BJ (cell line): ENCODE results near the gene ARSG. TPM values are rescaled to one million over a fixed set of nuclear protein-coding genes. Genes with fewer than 3 reads are reported as not detected.
"Not testable (repeated sequence)": the region's sequence is repeated elsewhere in the genome, so short reads cannot be mapped to it uniquely, and the experiment has no call there.

Experiments
- CTCF ChIA-PET: fragments of 350-600 bp; formaldehyde crosslinking; extraction: SDS; loops from one replicate; lab custom pipeline; 2021; ENCODE audit warnings: antibody characterized with exemption, inconsistent platforms; lab: Yijun Ruan, JAX
- POLR2A ChIA-PET: fragments of 300-600 bp; sonication (Branson Sonifier 250); formaldehyde crosslinking; extraction: SDS; loops from one replicate; lab custom pipeline; 2021; ENCODE audit warnings: antibody characterized with exemption; lab: Charles Lee
- DNase-seq: peaks from one replicate; pipeline ENCODE4 v3.0.0-alpha.2; 2011; ENCODE audit warnings: low read depth
- H3K27me3 ChIP-seq: 2 replicates; pipeline ENCODE4 v1.6.0; 2011; ENCODE audit warnings: low read length; ENCODE audit not compliant: control insufficient read depth, insufficient read depth
- H3K36me3 ChIP-seq: 2 replicates; pipeline ENCODE4 v1.5.1; 2011; ENCODE audit warnings: low read length; ENCODE audit not compliant: control insufficient read depth, insufficient read depth
- H3K4me3 ChIP-seq: 2 replicates; pipeline ENCODE4 v1.5.1; 2011; ENCODE audit warnings: low read depth, mild to moderate bottlenecking, control low read depth, low read length
- polyA plus RNA-seq: library from polyadenylated mRNA; depleted of rRNA; stranded (reverse); fragments of >200 nt; gene quantifications from 2 replicates; pipeline ENCODE4 v1.2.3, GENCODE V29; 2011
- TF ChIP-seq, protein P1 (sequence below): IDR thresholded peaks from 2 replicates; pipeline ENCODE4 v1.5.1; 2011; ENCODE audit warnings: low read depth, mild to moderate bottlenecking, control low read depth, inconsistent platforms, low read length, moderate library complexity; ENCODE audit not compliant: insufficient read depth

ARSG gene
- polyA plus RNA-seq, 1 experiment: 3.6 TPM

GRCh38 chr17:68368387-68368786 is 77.1 kb downstream of the ARSG start:
- Histone ChIP-seq H3K36me3 (no peaks in the 10 kb centered on the region), H3K27me3 (no peaks in the 10 kb centered on the region), H3K4me3 (no peak overlapping the region)
- ChIA-PET CTCF (no interaction called here), POLR2A (no interaction called here)
- TF ChIP-seq, protein P1, sequence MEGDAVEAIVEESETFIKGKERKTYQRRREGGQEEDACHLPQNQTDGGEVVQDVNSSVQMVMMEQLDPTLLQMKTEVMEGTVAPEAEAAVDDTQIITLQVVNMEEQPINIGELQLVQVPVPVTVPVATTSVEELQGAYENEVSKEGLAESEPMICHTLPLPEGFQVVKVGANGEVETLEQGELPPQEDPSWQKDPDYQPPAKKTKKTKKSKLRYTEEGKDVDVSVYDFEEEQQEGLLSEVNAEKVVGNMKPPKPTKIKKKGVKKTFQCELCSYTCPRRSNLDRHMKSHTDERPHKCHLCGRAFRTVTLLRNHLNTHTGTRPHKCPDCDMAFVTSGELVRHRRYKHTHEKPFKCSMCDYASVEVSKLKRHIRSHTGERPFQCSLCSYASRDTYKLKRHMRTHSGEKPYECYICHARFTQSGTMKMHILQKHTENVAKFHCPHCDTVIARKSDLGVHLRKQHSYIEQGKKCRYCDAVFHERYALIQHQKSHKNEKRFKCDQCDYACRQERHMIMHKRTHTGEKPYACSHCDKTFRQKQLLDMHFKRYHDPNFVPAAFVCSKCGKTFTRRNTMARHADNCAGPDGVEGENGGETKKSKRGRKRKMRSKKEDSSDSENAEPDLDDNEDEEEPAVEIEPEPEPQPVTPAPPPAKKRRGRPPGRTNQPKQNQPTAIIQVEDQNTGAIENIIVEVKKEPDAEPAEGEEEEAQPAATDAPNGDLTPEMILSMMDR: no peak
- DNase-seq: no peak

DNA sequence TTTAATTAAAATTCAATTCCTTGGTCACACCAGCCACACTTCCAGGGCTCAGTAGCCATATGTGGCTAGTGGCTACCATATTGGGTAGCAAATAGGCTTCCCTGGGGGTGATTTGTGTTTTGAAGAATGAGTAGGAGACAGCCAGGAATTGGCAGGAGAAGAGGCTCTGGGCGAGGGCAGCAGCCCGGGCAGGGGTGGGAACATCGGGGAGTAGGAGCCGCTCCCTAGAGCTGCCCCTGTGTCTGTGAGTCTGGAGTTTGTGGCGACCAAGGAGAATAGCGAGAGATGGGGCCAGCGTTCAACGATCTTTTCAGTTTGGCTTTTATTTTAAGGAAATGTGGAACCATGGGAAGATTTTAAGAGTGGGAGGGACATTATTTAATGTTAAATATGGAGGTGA is 84.3 kb downstream of the ARSG start:
- no peaks in the 10 kb centered on the region for H3K36me3 ChIP-seq
- ChIA-PET CTCF (interaction anchor here (2.7 kb wide), 1 partner anchor 24 kb away, joined by 8 read pairs; no protein-coding TSS in a partner anchor), POLR2A (no interaction called here)
- no peak overlapping the region for H3K4me3 ChIP-seq
- DNase-seq: no peak
- TF ChIP-seq, protein P1: no peak
- no peaks in the 10 kb centered on the region for H3K27me3 ChIP-seq

DNA sequence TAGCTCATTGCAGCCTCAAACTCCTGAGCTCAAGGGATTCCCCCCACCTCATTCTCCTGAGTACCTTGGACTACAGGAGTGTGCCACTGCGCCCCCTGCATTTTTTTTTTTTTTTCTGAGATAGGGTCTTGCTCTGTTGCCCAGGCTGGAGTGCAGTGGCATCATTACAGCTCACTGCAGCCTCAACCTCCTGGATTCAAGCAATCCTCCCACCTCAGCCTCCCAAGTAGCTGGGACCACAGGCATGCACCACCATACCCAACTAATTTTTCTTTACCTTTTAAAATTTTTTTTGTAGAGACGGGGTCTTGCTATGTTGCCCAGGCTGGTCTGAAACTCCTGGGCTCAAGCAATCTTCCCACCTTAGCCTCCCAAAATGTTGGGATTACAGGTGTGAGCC is 84.9 kb downstream of the ARSG start:
- H3K36me3 ChIP-seq, DNase-seq, H3K27me3 ChIP-seq, H3K4me3 ChIP-seq, POLR2A ChIA-PET: not testable (repeated sequence)
- CTCF ChIA-PET: interaction anchor here (2.7 kb wide), 1 partner anchor 23 kb away, joined by 8 read pairs; no protein-coding TSS in a partner anchor

GRCh38 chr17:68377771-68378267 is 86.5 kb downstream of the ARSG start:
- no peaks in the 10 kb centered on the region for H3K27me3 ChIP-seq
- ChIA-PET CTCF (no interaction called here), POLR2A (interaction anchor here (0.5 to 0.6 kb wide), 2 partner anchors 229 to 383 kb away, joined by 5 to 6 read pairs; no protein-coding TSS in a partner anchor)
- no peaks in the 10 kb centered on the region for H3K36me3 ChIP-seq
- DNase-seq: no peak
- TF ChIP-seq, protein P1: no peak
- H3K4me3 ChIP-seq: peak overlapping the region; percentile 23

- Histone ChIP-seq H3K36me3 (no peaks in the 10 kb centered on the region), H3K4me3 (peak overlapping the region; percentile 23), H3K27me3 (no peaks in the 10 kb centered on the region)
- POLR2A ChIA-PET: interaction anchor here (0.5 to 0.6 kb wide), 2 partner anchors 230 to 383 kb away, joined by 5 to 6 read pairs; no protein-coding TSS in a partner anchor
- TF ChIP-seq, protein P1: no peak
- CTCF ChIA-PET: no interaction called here
- peak; percentile 88 for DNase-seq
These were observed 87.2 kb downstream of the ARSG start for GRCh38 chr17:68378268-68379176.
